ENCODE measurements around the gene DOC2A. TPM values are rescaled to one million over a fixed set of nuclear protein-coding genes. Genes with fewer than 3 reads are reported as not detected.

The DOC2A gene
- total and polyA plus RNA-seq, 7 experiments from 2014 or later = 0.18 to 0.54 (median 0.46) TPM; not detected in 4

DNA sequence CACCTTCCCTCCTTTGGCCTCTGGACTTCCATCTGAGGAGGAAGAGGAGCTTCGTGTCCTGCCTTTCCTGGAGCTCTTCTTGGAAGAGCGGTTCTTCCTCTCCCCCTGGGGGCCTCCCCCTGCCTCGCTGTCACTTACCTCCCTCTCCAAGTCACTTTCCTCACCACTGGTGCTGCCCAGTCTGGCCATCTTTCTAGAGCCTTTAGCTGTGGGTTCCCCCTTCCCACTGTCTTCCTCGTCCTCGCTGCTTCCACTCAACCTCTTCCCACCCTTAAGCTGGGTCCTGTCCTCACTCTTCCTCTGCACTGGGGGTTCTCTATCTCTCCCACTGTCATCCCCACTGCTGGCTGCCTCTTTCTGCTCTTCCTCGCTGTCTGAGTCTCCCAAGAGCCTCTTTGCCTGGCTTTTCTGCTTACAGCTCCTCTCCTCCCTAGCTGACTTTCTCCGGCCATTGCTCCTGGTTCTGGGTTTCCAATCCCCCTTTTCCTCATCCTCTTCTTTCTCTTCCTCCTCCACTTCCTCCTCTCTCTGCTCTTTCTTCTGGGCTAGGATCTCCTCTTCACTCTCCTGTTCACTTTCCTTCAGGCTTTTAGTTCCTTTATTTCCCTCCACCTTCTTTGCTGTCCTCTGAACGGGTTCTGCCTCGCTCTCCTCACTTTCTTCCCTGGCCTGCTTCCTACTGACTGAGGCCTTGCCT lies 16.8 kb downstream of the DOC2A start:
- intact Hi-C loops (cut with micrococcal nuclease) = loop anchor here in 1 of 2 donors (10.0 kb wide), 1 partner anchor 1129 kb away; the partner anchor contains the start of gene SH2B1
- Histone ChIP-seq H3K9me3 (ENCODE audit: control insufficient read depth in 2 of 3, low read length in 3 of 3) (no peaks in the 10 kb centered on the region), H3K27me3 (ENCODE audit: control insufficient read depth in 2 of 2, insufficient read depth in 2 of 2, low read length in 2 of 2) (no peaks in the 10 kb centered on the region), H3K4me1 (ENCODE audit: control insufficient read depth in 2 of 2, insufficient read depth in 2 of 2, low read length in 2 of 2) (peaks cover 16 to 18% of the 10 kb centered on the region in 2 donors), H3K4me3 (ENCODE audit: low read length) (no peak overlapping the region), H3K27ac (ENCODE audit: low read depth, low read length) (peak overlapping the region; percentile 99), H3K36me3 (ENCODE audit: control insufficient read depth in 2 of 3, insufficient read depth in 3 of 3, low read length in 3 of 3) (peaks cover 0 to 58% (median 0%) of the 10 kb centered on the region in 3 experiments)
- Mint-ChIP-seq H3K36me3 (peaks cover 0 to 29% (median 7%) of the 10 kb centered on the region in 5 donors), H3K27me3 (no peaks in the 10 kb centered on the region), H3K4me3 (peak overlapping the region in 9 of 10 donors; percentile 32 to 99 (median 93)), H3K27ac (peak overlapping the region in 8 of 9 donors; percentile 59 to 97 (median 92)), H3K9me3 (no peaks in the 10 kb centered on the region), H3K4me1 (peaks cover 22 to 44% (median 33%) of the 10 kb centered on the region in 7 donors)
- POLR2A ChIA-PET = interaction anchor here (1.1 to 1.7 kb wide), 4 partner anchors 21 to 342 kb away, joined by 3 to 16 read pairs (median 4); partner anchors contain the start of genes TAOK2 and TMEM219
- ATAC-seq = no peak
- CTCF ChIA-PET = interaction anchor here (0.5 to 1.2 kb wide), 2 partner anchors 21 to 143 kb away, joined by 3 to 4 read pairs; partner anchors contain the start of gene TAOK2
- DNase-seq = no peak

DNA sequence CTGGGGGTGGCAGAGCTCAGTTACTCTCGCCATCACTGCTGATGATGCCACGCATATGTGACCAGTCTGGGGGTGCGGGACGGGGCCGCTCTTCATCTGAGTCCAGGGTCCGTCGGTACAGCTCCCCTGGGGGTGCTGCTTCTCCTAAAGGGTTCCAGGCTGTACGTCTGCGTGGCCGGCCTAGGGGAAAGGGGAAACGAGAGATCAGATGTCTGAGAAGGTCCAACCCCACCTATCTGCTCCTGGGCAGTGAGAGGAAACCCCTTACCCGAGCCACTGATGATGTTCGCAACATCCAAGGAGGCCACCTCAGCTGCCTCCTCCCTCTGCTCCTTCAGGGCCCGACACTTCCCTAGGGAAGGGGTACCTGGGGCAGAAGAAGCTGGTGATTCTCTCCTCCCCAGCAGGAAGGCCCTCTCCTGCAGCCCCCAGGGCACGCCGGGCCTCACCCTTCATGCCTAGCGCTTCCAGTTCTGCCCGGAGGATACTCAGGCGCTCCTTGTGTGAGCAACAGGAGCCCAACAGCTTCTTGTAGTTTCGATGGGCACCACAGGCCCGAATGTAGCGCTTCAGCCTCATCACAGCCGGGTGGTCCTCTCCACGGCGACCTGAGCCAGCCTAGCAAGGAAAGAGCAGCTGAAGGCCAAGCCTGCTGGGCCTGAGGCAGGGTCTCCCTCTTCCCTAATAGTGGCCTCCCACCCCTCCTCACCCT lies 17.5 kb downstream of the DOC2A start:
- intact Hi-C loops (cut with micrococcal nuclease) = loop anchor here in 1 of 2 donors (10.0 kb wide), 1 partner anchor 1129 kb away; the partner anchor contains the start of gene SH2B1
- H3K9me3 ChIP-seq (ENCODE audit: control insufficient read depth in 2 of 3, low read length in 3 of 3) = no peaks in the 10 kb centered on the region
- H3K4me1 ChIP-seq (ENCODE audit: control insufficient read depth in 2 of 2, insufficient read depth in 2 of 2, low read length in 2 of 2) = peaks cover 16 to 18% of the 10 kb centered on the region in 2 donors
- POLR2A ChIA-PET = interaction anchor here (1.1 to 1.7 kb wide), 4 partner anchors 20 to 342 kb away, joined by 3 to 16 read pairs (median 4); partner anchors contain the start of genes TAOK2 and TMEM219
- peaks cover 20 to 39% (median 28%) of the 10 kb centered on the region in 7 donors for H3K4me1 Mint-ChIP-seq
- peaks cover 0 to 30% (median 9%) of the 10 kb centered on the region in 5 donors for H3K36me3 Mint-ChIP-seq
- DNase-seq (no peak), ATAC-seq (no peak)
- H3K4me3 Mint-ChIP-seq = peak overlapping the region in 6 of 10 donors; percentile 27 to 99 (median 94)
- H3K27ac Mint-ChIP-seq = peak overlapping the region in 3 of 9 donors; percentile 59 to 97 (median 90)
- H3K4me3 ChIP-seq (ENCODE audit: low read length) = no peak overlapping the region
- CTCF ChIA-PET = interaction anchor here (0.5 to 1.2 kb wide), 3 partner anchors 20 to 142 kb away, joined by 3 to 4 read pairs (median 3); partner anchors contain the start of gene TAOK2
- no peaks in the 10 kb centered on the region for H3K9me3 Mint-ChIP-seq
- H3K27ac ChIP-seq (ENCODE audit: low read depth, low read length) = no peak overlapping the region
- peaks cover 0 to 63% (median 0%) of the 10 kb centered on the region in 3 experiments for H3K36me3 ChIP-seq (ENCODE audit: control insufficient read depth in 2 of 3, insufficient read depth in 3 of 3, low read length in 3 of 3)
- no peaks in the 10 kb centered on the region for H3K27me3 ChIP-seq (ENCODE audit: control insufficient read depth in 2 of 2, insufficient read depth in 2 of 2, low read length in 2 of 2)
- no peaks in the 10 kb centered on the region for H3K27me3 Mint-ChIP-seq

DNA sequence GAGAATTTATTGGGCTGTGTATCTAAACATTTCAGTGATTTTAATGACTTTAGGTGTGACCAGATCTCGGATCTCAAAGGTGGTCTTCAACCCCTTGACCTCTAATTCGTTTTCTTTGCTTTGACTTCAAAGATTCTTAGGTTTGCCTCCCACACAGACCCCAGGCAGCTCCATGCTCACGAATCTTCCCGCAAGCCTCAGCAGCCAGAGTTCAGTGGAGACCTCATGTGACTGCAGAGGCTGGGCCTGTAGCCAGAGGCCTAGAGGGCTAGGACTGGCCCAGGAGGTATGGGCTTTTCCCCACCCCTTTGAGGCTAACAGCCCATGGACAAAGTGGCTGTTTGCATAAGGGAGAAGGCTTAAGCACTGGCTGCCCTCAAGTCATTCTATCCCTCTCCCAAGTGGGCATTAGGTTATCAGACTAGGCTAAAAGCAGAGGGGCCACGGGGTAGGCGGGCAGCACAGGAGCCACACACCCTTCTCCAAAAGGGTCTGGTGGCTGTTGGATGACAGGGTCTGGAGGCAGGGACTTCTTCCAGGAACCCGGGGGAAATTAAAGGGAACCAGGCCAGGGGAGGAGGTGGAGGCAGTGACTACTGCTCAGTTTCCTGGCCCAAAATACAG lies 18.4 kb downstream of the DOC2A start:
- no peak overlapping the region for H3K4me3 ChIP-seq (ENCODE audit: low read length)
- peak overlapping the region in 4 of 10 donors; percentile 29 to 57 (median 46) for H3K4me3 Mint-ChIP-seq
- H3K27me3 ChIP-seq (ENCODE audit: control insufficient read depth in 2 of 2, insufficient read depth in 2 of 2, low read length in 2 of 2) = no peaks in the 10 kb centered on the region
- ATAC-seq (no peak), DNase-seq (no peak)
- CTCF ChIA-PET = no interaction called here
- no peaks in the 10 kb centered on the region for H3K27me3 Mint-ChIP-seq
- H3K27ac Mint-ChIP-seq = peak overlapping the region in 3 of 9 donors; percentile 17 to 67 (median 66)
- H3K36me3 ChIP-seq (ENCODE audit: control insufficient read depth in 2 of 3, insufficient read depth in 3 of 3, low read length in 3 of 3) = peaks cover 0 to 68% (median 0%) of the 10 kb centered on the region in 3 experiments
- peaks cover 16 to 18% of the 10 kb centered on the region in 2 donors for H3K4me1 ChIP-seq (ENCODE audit: control insufficient read depth in 2 of 2, insufficient read depth in 2 of 2, low read length in 2 of 2)
- no peak overlapping the region for H3K27ac ChIP-seq (ENCODE audit: low read depth, low read length)
- H3K36me3 Mint-ChIP-seq = peaks cover 0 to 30% (median 14%) of the 10 kb centered on the region in 5 donors
- H3K9me3 ChIP-seq (ENCODE audit: control insufficient read depth in 2 of 3, low read length in 3 of 3) = no peaks in the 10 kb centered on the region
- H3K4me1 Mint-ChIP-seq = peaks cover 18 to 31% (median 24%) of the 10 kb centered on the region in 7 donors
- H3K9me3 Mint-ChIP-seq = no peaks in the 10 kb centered on the region
- intact Hi-C loops (cut with micrococcal nuclease) = loop anchor here in 1 of 2 donors (10.0 kb wide), 1 partner anchor 1128 kb away; the partner anchor contains the start of gene SH2B1
- POLR2A ChIA-PET = interaction anchor here (0.6 to 1.3 kb wide), 2 partner anchors 163 to 343 kb away, joined by 3 to 4 read pairs; no protein-coding TSS in a partner anchor

DNA sequence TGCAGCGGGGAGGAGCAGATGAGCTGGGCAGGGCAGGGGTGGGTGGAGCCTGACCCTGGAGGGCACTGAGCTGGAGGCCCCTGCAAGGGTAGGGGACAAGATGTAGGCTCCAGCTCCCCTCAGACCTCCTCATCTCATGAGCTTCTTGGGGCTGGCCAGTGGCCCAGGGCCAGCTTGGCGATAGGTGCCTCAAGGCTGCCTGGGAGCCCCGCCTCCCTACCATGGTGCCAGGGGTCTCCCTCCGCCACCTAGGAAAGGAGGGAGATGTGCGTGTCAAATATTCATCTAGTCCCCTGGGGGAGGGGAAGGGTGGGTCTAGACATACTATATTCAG lies 19.3 kb downstream of the DOC2A start:
- no peak for ATAC-seq
- Histone ChIP-seq H3K27me3 (ENCODE audit: control insufficient read depth in 2 of 2, insufficient read depth in 2 of 2, low read length in 2 of 2) (no peaks in the 10 kb centered on the region), H3K4me3 (ENCODE audit: low read length) (no peak overlapping the region), H3K4me1 (ENCODE audit: control insufficient read depth in 2 of 2, insufficient read depth in 2 of 2, low read length in 2 of 2) (peaks cover 11% of the 10 kb centered on the region in 2 donors), H3K27ac (ENCODE audit: low read depth, low read length) (no peak overlapping the region), H3K9me3 (ENCODE audit: control insufficient read depth in 2 of 3, low read length in 3 of 3) (no peaks in the 10 kb centered on the region), H3K36me3 (ENCODE audit: control insufficient read depth in 2 of 3, insufficient read depth in 3 of 3, low read length in 3 of 3) (peaks cover 0 to 77% (median 0%) of the 10 kb centered on the region in 3 experiments)
- DNase-seq = no peak
- intact Hi-C loops (cut with micrococcal nuclease) = loop anchor here in 1 of 2 donors (10.0 kb wide), 1 partner anchor 1127 kb away; the partner anchor contains the start of gene SH2B1
- Mint-ChIP-seq H3K27ac (no peak overlapping the region), H3K4me3 (no peak overlapping the region), H3K9me3 (no peaks in the 10 kb centered on the region), H3K36me3 (peaks cover 0 to 28% (median 14%) of the 10 kb centered on the region in 5 donors), H3K27me3 (no peaks in the 10 kb centered on the region), H3K4me1 (peaks cover 14 to 24% (median 18%) of the 10 kb centered on the region in 7 donors)
- CTCF ChIA-PET = no interaction called here
- POLR2A ChIA-PET = interaction anchor here (1.1 kb wide), 1 partner anchor 13 kb away, joined by 3 read pairs; no protein-coding TSS in a partner anchor

DNA sequence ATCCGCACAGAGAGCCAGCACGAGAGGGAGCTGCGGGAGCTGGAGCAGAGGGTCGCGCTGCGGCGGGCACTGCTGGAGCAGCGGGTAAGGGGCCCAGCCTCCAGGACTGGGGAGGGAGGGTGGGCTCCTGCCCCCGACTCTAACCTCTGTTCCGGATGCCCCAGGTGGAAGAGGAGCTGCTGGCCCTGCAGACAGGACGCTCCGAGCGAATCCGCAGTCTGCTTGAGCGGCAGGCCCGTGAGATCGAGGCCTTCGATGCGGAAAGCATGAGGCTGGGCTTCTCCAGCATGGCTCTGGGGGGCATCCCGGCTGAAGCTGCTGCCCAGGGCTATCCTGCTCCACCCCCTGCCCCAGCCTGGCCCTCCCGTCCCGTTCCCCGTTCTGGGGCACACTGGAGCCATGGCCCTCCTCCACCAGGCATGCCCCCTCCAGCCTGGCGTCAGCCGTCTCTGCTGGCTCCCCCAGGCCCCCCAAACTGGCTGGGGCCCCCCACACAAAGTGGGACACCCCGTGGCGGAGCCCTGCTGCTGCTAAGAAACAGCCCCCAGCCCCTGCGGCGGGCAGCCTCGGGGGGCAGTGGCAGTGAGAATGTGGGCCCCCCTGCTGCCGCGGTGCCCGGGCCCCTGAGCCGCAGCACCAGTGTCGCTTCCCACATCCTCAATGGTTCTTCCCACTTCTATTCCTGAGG lies 19.8 kb downstream of the DOC2A start:
- Histone ChIP-seq H3K4me3 (ENCODE audit: low read length) (no peak overlapping the region), H3K27ac (ENCODE audit: low read depth, low read length) (no peak overlapping the region), H3K4me1 (ENCODE audit: control insufficient read depth in 2 of 2, insufficient read depth in 2 of 2, low read length in 2 of 2) (peaks cover 9 to 11% of the 10 kb centered on the region in 2 donors), H3K27me3 (ENCODE audit: control insufficient read depth in 2 of 2, insufficient read depth in 2 of 2, low read length in 2 of 2) (no peaks in the 10 kb centered on the region), H3K36me3 (ENCODE audit: control insufficient read depth in 2 of 3, insufficient read depth in 3 of 3, low read length in 3 of 3) (peaks cover 0 to 82% (median 0%) of the 10 kb centered on the region in 3 experiments), H3K9me3 (ENCODE audit: control insufficient read depth in 2 of 3, low read length in 3 of 3) (no peaks in the 10 kb centered on the region)
- Mint-ChIP-seq H3K4me1 (peaks cover 13 to 19% (median 14%) of the 10 kb centered on the region in 7 donors), H3K9me3 (no peaks in the 10 kb centered on the region), H3K27me3 (no peaks in the 10 kb centered on the region), H3K36me3 (peaks cover 2 to 28% (median 15%) of the 10 kb centered on the region in 5 donors), H3K4me3 (no peak overlapping the region), H3K27ac (peak overlapping the region in 1 of 9 donors; percentile 14)
- CTCF ChIA-PET = no interaction called here
- DNase-seq = no peak
- POLR2A ChIA-PET = interaction anchor here (1.1 kb wide), 1 partner anchor 13 kb away, joined by 3 read pairs; no protein-coding TSS in a partner anchor
- no peak for ATAC-seq
- intact Hi-C loops (cut with micrococcal nuclease) = loop anchor here in 1 of 2 donors (10.0 kb wide), 1 partner anchor 1126 kb away; the partner anchor contains the start of gene SH2B1

All from naive thymus-derived CD4-positive, alpha-beta T cell (primary cell).